Ovary (tissue), 9 donors: ENCODE results near the gene WDR4. TPM values are rescaled to one million over a fixed set of nuclear protein-coding genes. Genes with fewer than 3 reads are reported as not detected.
A peak's percentile ranks its signal among the peaks of the same experiment; 100 is the strongest.

ENCODE experiments used
- DNase-seq, 5 donors: peaks; one replicate each; pipeline ENCODE4 v3.0.0-alpha.2; 2019 to 2020
- H3K27ac ChIP-seq, 2 donors: fragments of 200-600 bp; one replicate each; pipeline versions ENCODE4 v1.5.1 to v1.8.0; 2019 to 2022
- H3K27me3 ChIP-seq: fragments of 200-600 bp; one replicate; pipeline ENCODE4 v1.8.0; 2022
- H3K36me3 ChIP-seq: fragments of 200-600 bp; sonication (generic); one replicate; pipeline ENCODE4 v1.5.1; 2019
- H3K4me1 ChIP-seq: one replicate; pipeline ENCODE4 v1.8.1; 2013; ENCODE audit warnings: mild to moderate bottlenecking, moderate library complexity; ENCODE audit not compliant: insufficient read depth
- H3K4me3 ChIP-seq: fragments of 200-600 bp; sonication (generic); one replicate; pipeline ENCODE4 v1.5.1; 2017
- H3K9me3 ChIP-seq, 2 donors: fragments of 200-600 bp in 1 of 2; sonication (generic) in 1 of 2; one replicate each; pipeline versions ENCODE4 v1.5.1 to v1.8.1; 2013 to 2019; ENCODE audit warnings: mild to moderate bottlenecking in 1 of 2, moderate library complexity in 1 of 2
- CTCF ChIP-seq, 3 donors: fragments of 450-650 bp in 2 of 3; fragments of 200-600 bp in 1 of 3; IDR thresholded peaks; one replicate each; pipeline versions ENCODE4 v1.5.1 to v1.8.0; 2016 to 2022; ENCODE audit warnings: antibody characterized with exemption in 3 of 3, mild to moderate bottlenecking in 1 of 3
- EP300 ChIP-seq: sonication (generic); formaldehyde crosslinking; IDR thresholded peaks from one replicate; pipeline ENCODE4 v1.6.1; 2017; ENCODE audit warnings: antibody characterized with exemption
- POLR2A ChIP-seq: fragments of 450-650 bp; IDR thresholded peaks from one replicate; pipeline ENCODE4 v1.6.1; 2017; ENCODE audit warnings: antibody characterized with exemption, mild to moderate bottlenecking, moderate library complexity
- WGBS, 3 donors: extraction: QIAGEN DNeasy Blood & Tissue Kit in 1 of 3; methylation state at CpG; one replicate each; pipeline versions ENCODE4 v1.1.5 to v1.1.7; 2013 to 2017; 5-methylcytosine and 5-hydroxymethylcytosine counted together
- intact Hi-C, 4 donors: fragments of 100-400 bp; cut with DNase I; formaldehyde crosslinking; loops; one replicate each; pipeline versions ENCODE4 v1.11.0 to v1.15.1; 2022 to 2023
- polyA plus RNA-seq, 2 donors: library from polyadenylated mRNA; stranded (reverse); fragments of 200-250 nt in 1 of 2; fragments of 350-450 nt in 1 of 2; fragmentation: Illumina TruSeq in 1 of 2; extraction: RNeasy Lipid Tissue Mini Kit (QIAGEN cat#74804) in 1 of 2; gene quantifications; one replicate each; pipeline ENCODE4 v1.2.3, GENCODE V29; 2013 to 2014
- total RNA-seq, 7 donors: library from RNA; depleted of rRNA in 2 of 7; stranded (reverse); fragments of >200 nt in 2 of 7; fragmentation: NEBNext Ultra II Directional in 3 of 7; extraction: Animal tissue kit (Norgen Biotek cat#: 25700) in 3 of 7; gene quantifications; one replicate each; pipeline versions ENCODE4 v1.1.0 to v1.2.4, GENCODE V29; 2016 to 2023
- donor health status: DM: no; HTN: no; CAD: no; lungs with moderate emphysema.
- donor health status: DM: no; HTN: no; CAD: no.
- donor health status: Bipolar disorder and iron deficiency.
- donor health status: DM: yes; HTN: yes; CAD: no.
- donor health status: DM: no; HTN: no; CAD: no.
- donor health status: DM: yes; HTN: yes; CAD: no.

The WDR4 gene
- total and polyA plus RNA-seq, 9 donors, result 3.2 to 33.1 (median 15.7) TPM

DNA sequence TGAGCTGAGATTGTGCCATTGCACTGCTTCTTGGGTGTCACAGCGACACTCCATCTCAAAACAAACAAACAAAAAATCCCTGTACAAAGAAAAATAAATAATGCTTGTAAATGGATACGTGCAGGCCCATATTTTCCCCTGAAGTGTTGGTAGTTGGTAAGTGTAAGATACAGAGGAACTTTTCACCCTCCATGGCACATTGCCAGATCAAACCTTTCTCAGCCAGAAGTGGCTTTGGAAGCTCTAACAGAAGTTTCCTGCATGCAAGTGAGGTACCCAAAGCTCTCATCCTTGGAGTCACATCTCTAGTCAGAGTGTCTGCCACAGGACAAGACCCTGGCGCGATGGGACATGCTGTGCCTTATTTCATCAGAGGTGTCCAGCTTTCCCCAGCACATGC lies 21.1 kb upstream of the WDR4 start:
- no peak for DNase-seq
- TF ChIP-seq POLR2A, result no peak
- TF ChIP-seq CTCF (IDR thresholded peaks at IDR 0.05), result no peak
- no peak for TF ChIP-seq EP300
- no peak overlapping the region for H3K4me3 ChIP-seq
- no peak overlapping the region for H3K27ac ChIP-seq
- intact Hi-C loops, result no loop called here
- H3K27me3 ChIP-seq, result no peaks in the 10 kb centered on the region
- H3K36me3 ChIP-seq, result no peaks in the 10 kb centered on the region
- no peaks in the 10 kb centered on the region for H3K9me3 ChIP-seq
- WGBS, 3 donors, result 85 to 91% (median 86%) methylated on average over 4 of the region's 4 CpGs
- no peaks in the 10 kb centered on the region for H3K4me1 ChIP-seq

- H3K4me1 ChIP-seq, result no peaks in the 10 kb centered on the region
- no peaks in the 10 kb centered on the region for H3K9me3 ChIP-seq
- H3K27ac ChIP-seq, result peak within 1 kb of the TSS; percentile 80 to 88
- H3K4me3 ChIP-seq, result peak within 1 kb of the TSS; percentile 85
- H3K27me3 ChIP-seq, result no peaks in the 10 kb centered on the region
- 0% methylated on average over 69 to 87 of the region's 87 CpGs for WGBS, 3 donors
- TF ChIP-seq POLR2A, result peak; percentile 84
- TF ChIP-seq CTCF (IDR thresholded peaks at IDR 0.05), result no peak
- DNase-seq, result peak; percentile 99 to 100 (median 100)
- no peaks in the 10 kb centered on the region for H3K36me3 ChIP-seq
- intact Hi-C loops, result loop anchor here in 1 of 4 donors (10.0 kb wide), 1 partner anchor 82 kb away; the partner anchor contains the start of gene PKNOX1
Observed at GRCh38 chr21:42892931-42893755, 13.8 kb upstream of the WDR4 start, which contains the start of gene NDUFV3. Gene NDUFV3, plus strand, starts transcription at chr21:42893309. Its CDS starts 25 bp downstream, at chr21:42893334.

GRCh38 chr21:42892582-42892930 lies 13.2 kb upstream of the WDR4 start:
- H3K27ac ChIP-seq, result peak overlapping the region; percentile 50 to 88
- intact Hi-C loops, result loop anchor here in 1 of 4 donors (10.0 kb wide), 1 partner anchor 82 kb away; the partner anchor contains the start of gene PKNOX1
- no peak for DNase-seq
- H3K4me3 ChIP-seq, result peak overlapping the region; percentile 85
- H3K36me3 ChIP-seq, result no peaks in the 10 kb centered on the region
- 8 to 15% (median 13%) methylated on average over 18 of the region's 18 CpGs for WGBS, 3 donors
- no peaks in the 10 kb centered on the region for H3K9me3 ChIP-seq
- H3K4me1 ChIP-seq, result no peaks in the 10 kb centered on the region
- H3K27me3 ChIP-seq, result no peaks in the 10 kb centered on the region
- TF ChIP-seq EP300 (no peak), POLR2A (no peak), CTCF (IDR thresholded peaks at IDR 0.05) (no peak)

- no peaks in the 10 kb centered on the region for H3K4me1 ChIP-seq
- intact Hi-C loops, result no loop called here
- DNase-seq, result no peak
- WGBS, 3 donors, result 93 to 96% (median 95%) methylated on average over 5 of the region's 5 CpGs
- TF ChIP-seq EP300 (no peak), CTCF (IDR thresholded peaks at IDR 0.05) (no peak), POLR2A (no peak)
- H3K27ac ChIP-seq, result no peak overlapping the region
- H3K36me3 ChIP-seq, result no peaks in the 10 kb centered on the region
- no peaks in the 10 kb centered on the region for H3K27me3 ChIP-seq
- H3K4me3 ChIP-seq, result no peak overlapping the region
- H3K9me3 ChIP-seq, result no peaks in the 10 kb centered on the region
Observed at GRCh38 chr21:42887326-42887725, 8.0 kb upstream of the WDR4 start.
